MCF 10A (cell line): ENCODE data around the gene TIFAB. TPM values are rescaled to one million over a fixed set of nuclear protein-coding genes. Genes with fewer than 3 reads are reported as not detected.

Experiments used
- BruUV-seq: library from RNA; stranded (reverse); fragments of 400-500 nt; replicated peaks from 2 replicates; lab custom pipeline; 2021; lab: Mats Ljungman, UMichigan
- CTCF ChIA-PET: fragments of 300-600 bp; sonication (Branson Sonifier 250); formaldehyde crosslinking; extraction: SDS; loops from one replicate; lab custom pipeline; 2021; ENCODE audit warnings: antibody characterized with exemption, inconsistent platforms; lab: Yijun Ruan, JAX
- POLR2A ChIA-PET: fragments of 300-600, 350-650 bp; sonication (Branson Sonifier 250); formaldehyde crosslinking; extraction: SDS; loops from one replicate; lab custom pipeline; 2020; ENCODE audit warnings: antibody characterized with exemption, inconsistent platforms; lab: Yijun Ruan, JAX
- DNase-seq: peaks from one replicate; pipeline ENCODE4 v3.0.0-alpha.2; 2018; ENCODE audit not compliant: unreplicated experiment
- H3K27ac Mint-ChIP-seq: one replicate; pipeline ENCODE4 v1.8.0; 2022; ENCODE audit warnings: mild to moderate bottlenecking, low read depth, mixed read lengths; ENCODE audit not compliant: unreplicated experiment
- H3K27me3 Mint-ChIP-seq: one replicate; pipeline ENCODE4 v1.8.0; 2022; ENCODE audit warnings: mixed read lengths; ENCODE audit not compliant: insufficient read depth, unreplicated experiment
- H3K36me3 Mint-ChIP-seq: one replicate; pipeline ENCODE4 v1.8.0; 2022; ENCODE audit warnings: mild to moderate bottlenecking, moderate library complexity, mixed read lengths; ENCODE audit not compliant: insufficient read depth, unreplicated experiment
- H3K4me1 Mint-ChIP-seq: one replicate; pipeline ENCODE4 v1.8.0; 2022; ENCODE audit warnings: mixed read lengths; ENCODE audit not compliant: insufficient read depth, unreplicated experiment
- H3K4me3 Mint-ChIP-seq: one replicate; pipeline ENCODE4 v1.8.0; 2022; ENCODE audit warnings: mild to moderate bottlenecking, moderate library complexity, mixed read lengths; ENCODE audit not compliant: unreplicated experiment
- H3K9me3 Mint-ChIP-seq: one replicate; pipeline ENCODE4 v1.8.0; 2022; ENCODE audit warnings: mixed read lengths; ENCODE audit not compliant: unreplicated experiment
- intact Hi-C: fragments of 100-400 bp; cut with micrococcal nuclease; formaldehyde crosslinking; loops from 2 replicates; pipeline ENCODE4 v1.14.1; 2022
- total RNA-seq: library from RNA; stranded (reverse); gene quantifications from 2 replicates; pipeline ENCODE4 v1.2.3, GENCODE V29; 2022
- TF ChIP-seq, protein P1 (sequence below): fragments of 200-600 bp; IDR thresholded peaks from one replicate; pipeline ENCODE4 v1.8.0; 2022; ENCODE audit warnings: antibody characterized with exemption, mild to moderate bottlenecking; ENCODE audit not compliant: unreplicated experiment

Gene TIFAB
- total RNA-seq, 1 experiment from 2014 or later = not detected

GRCh38 chr5:135487037-135487395 is 34.9 kb upstream of the TIFAB start:
- H3K9me3 Mint-ChIP-seq = no peaks in the 10 kb centered on the region
- no peak for DNase-seq
- peaks cover 10% of the 10 kb centered on the region for H3K36me3 Mint-ChIP-seq
- intact Hi-C loops = no loop called here
- peaks cover 15% of the 10 kb centered on the region for H3K4me1 Mint-ChIP-seq
- no peaks in the 10 kb centered on the region for H3K27me3 Mint-ChIP-seq
- H3K27ac Mint-ChIP-seq = no peak overlapping the region
- ChIA-PET POLR2A (interaction anchor here (1.0 to 2.0 kb wide), 2 partner anchors 19 to 21 kb away, joined by 4 to 6 read pairs; no protein-coding TSS in a partner anchor), CTCF (interaction anchor here (0.6 to 11.2 kb wide), 9 partner anchors 9 to 94 kb away, joined by 3 to 96 read pairs (median 7); no protein-coding TSS in a partner anchor)
- no peak overlapping the region for H3K4me3 Mint-ChIP-seq
- BruUV-seq = no TSS peak
- TF ChIP-seq, protein P1, sequence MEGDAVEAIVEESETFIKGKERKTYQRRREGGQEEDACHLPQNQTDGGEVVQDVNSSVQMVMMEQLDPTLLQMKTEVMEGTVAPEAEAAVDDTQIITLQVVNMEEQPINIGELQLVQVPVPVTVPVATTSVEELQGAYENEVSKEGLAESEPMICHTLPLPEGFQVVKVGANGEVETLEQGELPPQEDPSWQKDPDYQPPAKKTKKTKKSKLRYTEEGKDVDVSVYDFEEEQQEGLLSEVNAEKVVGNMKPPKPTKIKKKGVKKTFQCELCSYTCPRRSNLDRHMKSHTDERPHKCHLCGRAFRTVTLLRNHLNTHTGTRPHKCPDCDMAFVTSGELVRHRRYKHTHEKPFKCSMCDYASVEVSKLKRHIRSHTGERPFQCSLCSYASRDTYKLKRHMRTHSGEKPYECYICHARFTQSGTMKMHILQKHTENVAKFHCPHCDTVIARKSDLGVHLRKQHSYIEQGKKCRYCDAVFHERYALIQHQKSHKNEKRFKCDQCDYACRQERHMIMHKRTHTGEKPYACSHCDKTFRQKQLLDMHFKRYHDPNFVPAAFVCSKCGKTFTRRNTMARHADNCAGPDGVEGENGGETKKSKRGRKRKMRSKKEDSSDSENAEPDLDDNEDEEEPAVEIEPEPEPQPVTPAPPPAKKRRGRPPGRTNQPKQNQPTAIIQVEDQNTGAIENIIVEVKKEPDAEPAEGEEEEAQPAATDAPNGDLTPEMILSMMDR = no peak

- BruUV-seq = no TSS peak
- intact Hi-C loops = no loop called here
- Mint-ChIP-seq H3K4me3 (no peak overlapping the region), H3K36me3 (peaks cover 10% of the 10 kb centered on the region), H3K4me1 (peaks cover 10% of the 10 kb centered on the region), H3K27ac (no peak overlapping the region), H3K9me3 (no peaks in the 10 kb centered on the region), H3K27me3 (no peaks in the 10 kb centered on the region)
- ChIA-PET CTCF (interaction anchor here (0.6 to 11.2 kb wide), 7 partner anchors 8 to 95 kb away, joined by 3 to 96 read pairs (median 8); no protein-coding TSS in a partner anchor), POLR2A (interaction anchor here (2.0 kb wide), 1 partner anchor 20 kb away, joined by 6 read pairs; no protein-coding TSS in a partner anchor)
- TF ChIP-seq, protein P1 = no peak
- no peak for DNase-seq
These were observed 34.2 kb upstream of the TIFAB start for GRCh38 chr5:135486131-135487036.

GRCh38 chr5:135484674-135485086 is 32.5 kb upstream of the TIFAB start:
- TF ChIP-seq, protein P1 = no peak
- ChIA-PET POLR2A (no interaction called here), CTCF (interaction anchor here (0.6 to 3.6 kb wide), 7 partner anchors 19 to 723 kb away, joined by 3 to 25 read pairs (median 4); no protein-coding TSS in a partner anchor)
- no peak for DNase-seq
- no peak overlapping the region for H3K4me3 Mint-ChIP-seq
- H3K4me1 Mint-ChIP-seq = peaks cover 10% of the 10 kb centered on the region
- no peaks in the 10 kb centered on the region for H3K27me3 Mint-ChIP-seq
- no TSS peak for BruUV-seq
- H3K27ac Mint-ChIP-seq = no peak overlapping the region
- no peaks in the 10 kb centered on the region for H3K9me3 Mint-ChIP-seq
- H3K36me3 Mint-ChIP-seq = peaks cover 9% of the 10 kb centered on the region
- intact Hi-C loops = no loop called here

- no peak for DNase-seq
- no peaks in the 10 kb centered on the region for H3K27me3 Mint-ChIP-seq
- H3K36me3 Mint-ChIP-seq = peaks cover 4% of the 10 kb centered on the region
- no peaks in the 10 kb centered on the region for H3K9me3 Mint-ChIP-seq
- intact Hi-C loops = no loop called here
- TF ChIP-seq, protein P1 = no peak
- ChIA-PET CTCF (interaction anchor here (0.7 to 3.6 kb wide), 5 partner anchors 15 to 70 kb away, joined by 3 to 25 read pairs (median 4); no protein-coding TSS in a partner anchor), POLR2A (interaction anchor here (0.7 kb wide), 1 partner anchor 9 kb away, joined by 4 read pairs; no protein-coding TSS in a partner anchor)
- BruUV-seq = no TSS peak
- H3K4me3 Mint-ChIP-seq = no peak overlapping the region
- H3K27ac Mint-ChIP-seq = no peak overlapping the region
- H3K4me1 Mint-ChIP-seq = peaks cover 3% of the 10 kb centered on the region
These were observed 31.1 kb upstream of the TIFAB start for GRCh38 chr5:135483254-135483653.
